K562 (cell line): Measurements from ENCODE around the gene MRPL27. TPM values are rescaled to one million over a fixed set of nuclear protein-coding genes. Genes with fewer than 3 reads are reported as not detected.

ENCODE experiments used
- ATAC-seq: fragments of 200-7000 bp; cut with Tn5 transposase; 3 replicates; pipeline ENCODE4 v1.9.1; 2020; ENCODE audit warnings: moderate library complexity
- BruUV-seq: library from RNA; stranded (reverse); fragments of 400-500 nt; replicated peaks from 2 replicates; lab custom pipeline; 2021; lab: Mats Ljungman, UMichigan
- CTCF ChIA-PET: fragments of 300-600 bp; formaldehyde crosslinking; extraction: SDS; loops from one replicate; lab custom pipeline; 2021; ENCODE audit warnings: low intra/inter-chr PET ratio; lab: Yijun Ruan, JAX
- POLR2A ChIA-PET: fragments of 300-600, 350-650 bp; sonication (Branson Sonifier 250); formaldehyde crosslinking; extraction: SDS; loops from one replicate; lab custom pipeline; 2021; ENCODE audit warnings: antibody characterized with exemption, inconsistent platforms; lab: Yijun Ruan, JAX
- DNase-seq, 4 experiments: peaks; one replicate each; pipeline versions ENCODE4 v3.0.0 to v3.0.0-alpha.2; 2011 to 2018; ENCODE audit warnings: low spot score in 3 of 4, mixed read lengths in 3 of 4; ENCODE audit errors: extremely low read depth in 1 of 4
- FAIRE-seq: peaks from 2 replicates; lab custom pipeline; 2011; peaks lifted over from hg19 to GRCh38; lab: Jason Lieb, UNC
- H2AFZ ChIP-seq: 2 replicates; pipeline ENCODE4 v1.6.0; 2011; ENCODE audit warnings: low read depth, low read length, control low read depth, inconsistent platforms
- H3K27ac ChIP-seq: fragments of 200-600 bp; 3 replicates; pipeline ENCODE4 v1.8.0; 2011; ENCODE audit warnings: low read depth, mild to moderate bottlenecking, control low read depth, inconsistent platforms, low read length, moderate library complexity, mixed read lengths; ENCODE audit errors: extremely low read depth
- H3K27me3 ChIP-seq, 2 experiments: fragments of 300-600 bp in 1 of 2; 2 replicates in 1 of 2; 3 replicates in 1 of 2; pipeline versions ENCODE4 v1.6.0 to v1.8.0; 2011; ENCODE audit warnings: inconsistent platforms in 2 of 2, low read length in 2 of 2, mild to moderate bottlenecking in 1 of 2, mixed read lengths in 1 of 2, moderate library complexity in 1 of 2; ENCODE audit not compliant: control insufficient read depth in 2 of 2, insufficient read depth in 2 of 2
- H3K36me3 ChIP-seq: fragments of 300-600 bp; 3 replicates; pipeline ENCODE4 v1.8.0; 2011; ENCODE audit warnings: mild to moderate bottlenecking, low read length, inconsistent platforms; ENCODE audit not compliant: control insufficient read depth, insufficient read depth
- H3K4me1 ChIP-seq, 2 experiments: fragments of 200-600 bp in 1 of 2; replicated peaks in 1 of 2; 2 replicates in 1 of 2; 3 replicates in 1 of 2; pipeline versions ENCODE4 v1.5.1 to v1.8.0; 2011; ENCODE audit warnings: inconsistent platforms in 2 of 2, low read length in 2 of 2, mild to moderate bottlenecking in 1 of 2, mixed read lengths in 1 of 2, moderate library complexity in 1 of 2; ENCODE audit not compliant: control insufficient read depth in 2 of 2, insufficient read depth in 2 of 2
- H3K4me2 ChIP-seq: 2 replicates; pipeline ENCODE4 v1.6.1; 2011; ENCODE audit warnings: low read length, control low read depth, inconsistent platforms, mixed read lengths; ENCODE audit not compliant: insufficient read depth
- H3K4me3 ChIP-seq: fragments of 200-600 bp; sonication (generic), shearing (Covaris generic); 2 replicates; pipeline ENCODE4 v1.5.1; 2016; ENCODE audit warnings: control low read depth, inconsistent platforms
- H3K79me2 ChIP-seq: fragments of 200-600 bp; 3 replicates; pipeline ENCODE4 v1.8.0; 2011; ENCODE audit warnings: low read length, inconsistent platforms; ENCODE audit not compliant: control insufficient read depth, insufficient read depth
- H3K9ac ChIP-seq, 2 experiments: 2 replicates each; pipeline versions ENCODE4 v1.6.0 to v1.6.1; 2011; ENCODE audit warnings: low read depth in 2 of 2, low read length in 2 of 2, control low read depth in 1 of 2, inconsistent platforms in 1 of 2, mild to moderate bottlenecking in 1 of 2, mixed read lengths in 1 of 2; ENCODE audit not compliant: insufficient read depth in 1 of 2
- H3K9me1 ChIP-seq: one replicate; pipeline ENCODE4 v1.6.0; 2011; ENCODE audit warnings: inconsistent platforms, mild to moderate bottlenecking, low read length, moderate library complexity; ENCODE audit not compliant: control insufficient read depth, insufficient read depth
- H3K9me3 ChIP-seq: replicated peaks from 2 replicates; pipeline ENCODE4 v1.5.1; 2011; ENCODE audit warnings: low read depth, low read length, inconsistent platforms; ENCODE audit not compliant: control insufficient read depth, insufficient read depth
- H4K20me1 ChIP-seq: replicated peaks from 2 replicates; pipeline ENCODE4 v1.6.1; 2011; ENCODE audit warnings: low read length, inconsistent platforms, mixed read lengths; ENCODE audit not compliant: control insufficient read depth, insufficient read depth
- CREM ChIP-seq: IDR thresholded peaks from 2 replicates; pipeline ENCODE4 v1.6.1; 2014; ENCODE audit warnings: antibody characterized with exemption, low read depth
- ERF ChIP-seq: fragments of 450-650 bp; formaldehyde crosslinking; IDR thresholded peaks from 2 replicates; pipeline ENCODE4 v1.4.0; 2020; ENCODE audit warnings: mild to moderate bottlenecking, mixed read lengths
- GABPB2 ChIP-seq: fragments of 250-450 bp; sonication (Bioruptor Pico); conservative IDR thresholded peaks from 2 replicates; pipeline ENCODE4 v1.5.1; 2021; ENCODE audit warnings: mild to moderate bottlenecking
- KDM1A ChIP-seq, 2 experiments: fragments of 450-650 bp; IDR thresholded peaks; 2 replicates each; pipeline ENCODE4 v1.6.1; 2016; ENCODE audit warnings: mild to moderate bottlenecking in 2 of 2
- LCOR ChIP-seq: sonication (generic); formaldehyde crosslinking; IDR thresholded peaks from 2 replicates; pipeline ENCODE4 v1.8.0; 2022; ENCODE audit warnings: mild to moderate bottlenecking, missing genetic modification reagents
- MAFF ChIP-seq: IDR thresholded peaks from 2 replicates; pipeline ENCODE4 v1.6.1; 2012; ENCODE audit warnings: low read length, improper control_type of control experiment
- MAZ ChIP-seq, 2 experiments: fragments of 450-650 bp in 1 of 2; sonication (generic) in 1 of 2; formaldehyde crosslinking; IDR thresholded peaks in 1 of 2; conservative IDR thresholded peaks in 1 of 2; 2 replicates each; pipeline versions ENCODE4 v1.4.0 to v1.5.0; 2020; ENCODE audit warnings: mild to moderate bottlenecking in 1 of 2, missing genetic modification reagents in 1 of 2
- NFYB ChIP-seq: IDR thresholded peaks from 2 replicates; pipeline ENCODE4 v1.6.1; 2011; ENCODE audit warnings: mild to moderate bottlenecking, moderate library complexity; ENCODE audit not compliant: insufficient read length; ENCODE audit errors: extremely low read depth
- OTX1 ChIP-seq: fragments of 450-650 bp; formaldehyde crosslinking; IDR thresholded peaks from 2 replicates; pipeline ENCODE4 v1.4.0; 2022; ENCODE audit warnings: mild to moderate bottlenecking
- PHB2 ChIP-seq: fragments of 450-650 bp; IDR thresholded peaks from 2 replicates; pipeline ENCODE4 v1.6.1; 2017; ENCODE audit warnings: low read depth
- RFX1 ChIP-seq: fragments of 450-650 bp; IDR thresholded peaks from 2 replicates; pipeline ENCODE4 v1.6.1; 2016; ENCODE audit warnings: mild to moderate bottlenecking, moderate library complexity
- SMC3 ChIP-seq: conservative IDR thresholded peaks from 2 replicates; pipeline ENCODE4 v1.6.1; 2011; ENCODE audit warnings: low read depth, low read length, improper control_type of control experiment; ENCODE audit not compliant: insufficient read depth
- ZNF324 ChIP-seq: fragments of 250-450 bp; sonication (Bioruptor Pico); IDR thresholded peaks from 2 replicates; pipeline ENCODE4 v1.4.0; 2020; ENCODE audit warnings: mild to moderate bottlenecking
- WGBS: fragments of 100-300 bp; shearing (Covaris generic); methylation state at CpG from one replicate; pipeline ENCODE4 v1.1.6; 2016; ENCODE audit warnings: low coverage, mixed read lengths; ENCODE audit not compliant: insufficient coverage; ENCODE audit errors: missing lambda C conversion rate; 5-methylcytosine and 5-hydroxymethylcytosine counted together
- in situ Hi-C: fragments of 300-500 bp; cut with MboI; formaldehyde crosslinking; loops from 4 replicates; pipeline ENCODE4 v1.15.0; 2018; ENCODE audit warnings: inconsistent platforms, mixed read lengths
- intact Hi-C: fragments of 100-400 bp; cut with micrococcal nuclease; formaldehyde crosslinking; loops from 2 replicates; pipeline ENCODE4 v1.14.2; 2022
- polyA plus RNA-seq, 8 experiments: library from polyadenylated mRNA; depleted of rRNA in 4 of 8; stranded (reverse) in 5 of 8; unstranded in 3 of 8; fragments of >200 nt; fragmentation: Nextera tagmentation in 2 of 8; fragmentation: Illumina TruSeq in 1 of 8; extraction: Ambion mirVana in 2 of 8; extraction: Trizol in 1 of 8; gene quantifications; 2 replicates each; pipeline versions ENCODE4 v1.2.1 to v1.2.3, GENCODE V29; 2011 to 2014; ENCODE audit warnings: inconsistent platforms in 1 of 8, missing spikeins in 1 of 8
- total RNA-seq, 7 experiments: library from RNA; depleted of rRNA in 6 of 7; stranded (reverse); fragments of >200 nt in 6 of 7; fragmentation: Illumina TruSeq in 2 of 7; extraction: Trizol in 2 of 7; gene quantifications; 2 replicates each; pipeline versions ENCODE4 v1.2.1 to v1.2.3, GENCODE V29; 2011 to 2021; ENCODE audit warnings: low replicate concordance in 1 of 7

The MRPL27 gene
- total and polyA plus RNA-seq, 9 of the 15 experiments (the other 6 are each of a cell fraction or from before 2014, with no cell fraction given), result 96.3 to 401 (median 142) TPM

- Histone ChIP-seq H3K9ac (peak overlapping the region in 1 of 2 experiments; percentile 41; a peak in 1 of 4 replicates), H3K9me1 (no peaks in the 10 kb centered on the region), H3K4me3 (no peak overlapping the region), H3K9me3 (no peaks in the 10 kb centered on the region), H3K36me3 (peaks cover 62% of the 10 kb centered on the region; the same call in 2 of the 3 replicates), H4K20me1 (peaks cover 14% of the 10 kb centered on the region), H2AFZ (no peak overlapping the region), H3K27me3 (no peaks in the 10 kb centered on the region), H3K79me2 (no peaks in the 10 kb centered on the region; the same call in 2 of the 3 replicates), H3K27ac (no peak overlapping the region), H3K4me2 (no peak overlapping the region), H3K4me1 (peaks cover 17 to 33% of the 10 kb centered on the region in 2 experiments)
- TF ChIP-seq OTX1 (CRISPR knock-in tag), result no peak
- TF ChIP-seq GABPB2 (CRISPR knock-in tag), result no peak
- TF ChIP-seq SMC3, result no peak
- TF ChIP-seq MAFF, result no peak
- peak; percentile 62 for TF ChIP-seq NFYB
- TF ChIP-seq RFX1, result peak; percentile 63; the same call in 1 of the 2 replicates
- TF ChIP-seq KDM1A (IDR thresholded peaks at IDR 0.05), result 0 out of 4 replicates have a peak, but pooled peaks of 1 of the 2 experiments have one; percentile 7
- TF ChIP-seq LCOR, result no peak
- no peak for TF ChIP-seq ZNF324 (CRISPR knock-in tag)
- no peak for TF ChIP-seq PHB2
- no peak for TF ChIP-seq CREM
- TF ChIP-seq ERF (CRISPR knock-in tag), result no peak
- TF ChIP-seq MAZ (CRISPR knock-in tag; conservative IDR thresholded peaks at IDR 0.05 in 1 of 2, IDR thresholded peaks at IDR 0.05 in 1 of 2), result no peak
- ATAC-seq, result no peak; the same call in 2 of the 3 replicates
- in situ Hi-C loops (no loop called here), intact Hi-C loops (no loop called here)
- ChIA-PET CTCF (interaction anchor here (2.7 kb wide), 1 partner anchor 116 kb away, joined by 17 read pairs; no protein-coding TSS in a partner anchor), POLR2A (interaction anchor here (0.5 to 3.5 kb wide), 7 partner anchors 8 to 99 kb away, joined by 3 to 22 read pairs (median 9); partner anchors contain the start of genes EME1 and LRRC59)
- DNase-seq, result peak in 1 of 4 experiments; percentile 41
- no peak for FAIRE-seq
- 65% methylated on average over 8 of the region's 8 CpGs for WGBS
- no TSS peak for BruUV-seq
Observed at GRCh38 chr17:50363217-50364060, 9.5 kb downstream of the MRPL27 start.
